Endothelial cell (in vitro differentiated cells): ENCODE data around the gene CDH26. TPM values are rescaled to one million over a fixed set of nuclear protein-coding genes. Genes with fewer than 3 reads are reported as not detected.

ENCODE experiments used
- DNase-seq: peaks from one replicate; pipeline ENCODE4 v3.0.0; 2021; ENCODE audit warnings: low spot score
- H3K27ac Mint-ChIP-seq: one replicate; pipeline ENCODE4 v1.8.0; 2021; ENCODE audit warnings: mixed read lengths, inconsistent platforms; ENCODE audit not compliant: unreplicated experiment
- H3K27me3 Mint-ChIP-seq: one replicate; pipeline ENCODE4 v1.8.0; 2021; ENCODE audit warnings: mild to moderate bottlenecking, moderate library complexity, mixed read lengths, inconsistent platforms; ENCODE audit not compliant: unreplicated experiment
- H3K36me3 Mint-ChIP-seq: one replicate; pipeline ENCODE4 v1.8.0; 2021; ENCODE audit warnings: mild to moderate bottlenecking, low read depth, mixed read lengths, inconsistent platforms; ENCODE audit not compliant: unreplicated experiment
- H3K4me1 Mint-ChIP-seq: one replicate; pipeline ENCODE4 v1.8.0; 2021; ENCODE audit warnings: mild to moderate bottlenecking, mixed read lengths, inconsistent platforms; ENCODE audit not compliant: unreplicated experiment
- H3K4me3 Mint-ChIP-seq: one replicate; pipeline ENCODE4 v1.8.0; 2021; ENCODE audit warnings: mild to moderate bottlenecking, mixed read lengths, inconsistent platforms; ENCODE audit not compliant: unreplicated experiment
- H3K9me3 Mint-ChIP-seq: one replicate; pipeline ENCODE4 v1.8.0; 2021; ENCODE audit warnings: mixed read lengths, inconsistent platforms; ENCODE audit not compliant: unreplicated experiment
- CTCF ChIP-seq: fragments of 200-600 bp; sonication (generic); IDR thresholded peaks from one replicate; pipeline ENCODE4 v1.5.0; 2021; ENCODE audit warnings: antibody characterized with exemption; ENCODE audit not compliant: unreplicated experiment
- total RNA-seq: library from RNA; stranded (reverse); fragmentation: NEBNext Ultra II Directional; extraction: Animal tissue kit (Norgen Biotek cat#: 25700); gene quantifications from one replicate; pipeline ENCODE4 v1.2.1, GENCODE V29; 2021; ENCODE audit not compliant: unreplicated experiment

CDH26 gene
- total RNA-seq, 1 donor from 2014 or later: 5.4 TPM

DNA sequence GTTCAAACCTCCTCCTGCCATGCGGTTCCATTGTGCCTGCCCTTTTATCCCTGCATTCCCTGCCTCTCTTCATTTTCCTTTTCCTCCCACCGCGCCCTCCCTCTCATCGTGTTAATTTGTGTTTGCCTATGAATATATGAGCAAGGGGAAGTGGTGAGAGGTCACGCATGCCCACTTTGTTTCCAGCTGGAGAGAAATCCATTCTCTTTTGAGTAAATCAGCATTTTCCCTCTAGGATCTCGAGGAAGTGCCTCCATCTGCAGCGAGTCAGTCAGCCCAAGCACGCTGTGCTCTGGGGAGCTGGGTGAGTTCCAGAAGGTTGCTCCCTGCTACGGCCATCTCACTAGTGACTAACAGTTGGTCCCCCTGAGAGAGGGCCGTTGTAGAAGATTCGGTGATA, 42.9 kb downstream of the CDH26 start:
- no peak for TF ChIP-seq CTCF
- H3K36me3 Mint-ChIP-seq: peaks cover 8% of the 10 kb centered on the region
- no peaks in the 10 kb centered on the region for H3K9me3 Mint-ChIP-seq
- no peak for DNase-seq
- peaks cover 5% of the 10 kb centered on the region for H3K27me3 Mint-ChIP-seq
- H3K4me1 Mint-ChIP-seq: peaks cover 6% of the 10 kb centered on the region
- H3K27ac Mint-ChIP-seq: no peak overlapping the region
- H3K4me3 Mint-ChIP-seq: no peak overlapping the region

- no peak overlapping the region for H3K27ac Mint-ChIP-seq
- no peaks in the 10 kb centered on the region for H3K9me3 Mint-ChIP-seq
- TF ChIP-seq CTCF: no peak
- H3K27me3 Mint-ChIP-seq: peaks cover 5% of the 10 kb centered on the region
- no peak overlapping the region for H3K4me3 Mint-ChIP-seq
- H3K36me3 Mint-ChIP-seq: peaks cover 6% of the 10 kb centered on the region
- H3K4me1 Mint-ChIP-seq: peaks cover 7% of the 10 kb centered on the region
- no peak for DNase-seq
Observed at GRCh38 chr20:60003776-60004175, 45.6 kb downstream of the CDH26 start.

- H3K4me1 Mint-ChIP-seq: peaks cover 10% of the 10 kb centered on the region
- H3K27me3 Mint-ChIP-seq: peaks cover 6% of the 10 kb centered on the region
- no peak overlapping the region for H3K4me3 Mint-ChIP-seq
- no peak for DNase-seq
- H3K36me3 Mint-ChIP-seq: peaks cover 6% of the 10 kb centered on the region
- TF ChIP-seq CTCF: no peak
- H3K27ac Mint-ChIP-seq: no peak overlapping the region
- no peaks in the 10 kb centered on the region for H3K9me3 Mint-ChIP-seq
Observed at GRCh38 chr20:60006261-60006660, 48.0 kb downstream of the CDH26 start.

DNA sequence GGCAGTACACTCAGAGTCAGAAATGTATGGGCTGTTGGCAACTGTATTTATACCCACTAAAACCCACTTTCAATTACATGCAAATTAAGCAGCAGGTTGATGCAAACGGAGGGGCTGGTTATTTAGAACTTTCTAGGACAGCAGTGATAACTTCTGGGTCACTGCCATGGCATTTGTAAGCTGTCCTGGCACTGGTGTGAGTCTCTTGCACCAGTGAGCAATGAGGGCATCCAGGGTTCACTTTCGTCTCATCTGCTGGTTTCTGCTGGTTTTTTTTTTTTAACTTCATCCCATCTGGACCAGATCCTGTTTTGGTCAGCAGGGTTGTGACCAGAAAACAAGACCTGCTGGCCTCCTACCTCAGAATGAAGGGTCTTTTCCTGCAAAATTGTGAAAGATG, 49.2 kb downstream of the CDH26 start:
- peaks cover 10% of the 10 kb centered on the region for H3K4me1 Mint-ChIP-seq
- TF ChIP-seq CTCF: no peak
- no peak overlapping the region for H3K27ac Mint-ChIP-seq
- no peak for DNase-seq
- H3K36me3 Mint-ChIP-seq: peaks cover 6% of the 10 kb centered on the region
- H3K27me3 Mint-ChIP-seq: peaks cover 6% of the 10 kb centered on the region
- no peak overlapping the region for H3K4me3 Mint-ChIP-seq
- no peaks in the 10 kb centered on the region for H3K9me3 Mint-ChIP-seq

DNA sequence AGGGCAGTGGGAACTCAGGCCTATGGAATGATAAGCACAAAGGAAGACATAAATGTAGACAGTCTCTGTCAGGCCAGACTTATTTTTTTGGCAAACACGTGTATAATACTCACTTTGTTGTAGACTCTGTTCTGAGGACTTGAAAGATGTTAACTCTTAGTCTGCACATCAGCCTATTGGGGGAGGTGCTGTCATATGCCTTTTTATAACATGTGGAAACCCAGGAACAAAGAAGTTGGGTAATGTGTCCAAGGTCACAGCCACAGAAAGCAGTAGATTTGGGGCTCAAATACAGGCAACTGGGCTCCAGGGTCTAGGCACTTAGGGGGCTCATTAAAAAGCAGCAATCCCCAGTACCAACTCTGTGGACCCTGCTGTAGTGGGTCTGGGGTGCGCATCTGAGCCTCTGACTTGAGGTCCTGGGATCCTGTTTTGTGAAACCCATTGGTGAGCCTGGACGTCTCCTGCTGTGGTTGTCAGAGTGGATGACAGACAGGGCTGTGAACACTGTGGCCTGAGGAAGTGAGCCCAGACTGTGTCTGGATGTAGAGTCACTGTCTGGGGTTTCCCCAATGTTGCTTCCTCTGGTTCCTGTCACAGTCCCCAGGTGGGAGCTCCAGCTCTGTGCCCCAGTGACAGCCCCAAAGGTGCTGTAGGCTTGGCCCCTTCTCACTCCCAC, 50.0 kb downstream of the CDH26 start:
- H3K4me1 Mint-ChIP-seq: peaks cover 10% of the 10 kb centered on the region
- DNase-seq: no peak
- peaks cover 6% of the 10 kb centered on the region for H3K27me3 Mint-ChIP-seq
- H3K9me3 Mint-ChIP-seq: no peaks in the 10 kb centered on the region
- peaks cover 6% of the 10 kb centered on the region for H3K36me3 Mint-ChIP-seq
- no peak overlapping the region for H3K4me3 Mint-ChIP-seq
- no peak for TF ChIP-seq CTCF
- H3K27ac Mint-ChIP-seq: no peak overlapping the region
